Fibroblast of lung (primary cell): Measurements from ENCODE around the gene TSHZ1. TPM values are rescaled to one million over a fixed set of nuclear protein-coding genes. Genes with fewer than 3 reads are reported as not detected.
A peak's percentile ranks its signal among the peaks of the same experiment; 100 is the strongest.

Source experiments
- DNase-seq, 2 donors: peaks; one replicate each; pipeline versions ENCODE4 v3.0.0 to v3.0.0-alpha.2; 2010; ENCODE audit warnings: low read depth in 2 of 2
- H2AFZ ChIP-seq: 2 replicates; pipeline ENCODE4 v1.5.1; 2012; ENCODE audit warnings: low read length, control low read depth, inconsistent platforms
- H3K27ac ChIP-seq: 2 replicates; pipeline ENCODE4 v1.5.1; 2011; ENCODE audit warnings: low read length, control low read depth; ENCODE audit not compliant: insufficient read depth
- H3K27me3 ChIP-seq: 2 replicates; pipeline ENCODE4 v1.5.1; 2011; ENCODE audit warnings: mild to moderate bottlenecking, low read length; ENCODE audit not compliant: control insufficient read depth, insufficient read depth
- H3K36me3 ChIP-seq: 2 replicates; pipeline ENCODE4 v1.5.1; 2011; ENCODE audit warnings: low read length; ENCODE audit not compliant: control insufficient read depth, insufficient read depth
- H3K4me1 ChIP-seq: 2 replicates; pipeline ENCODE4 v1.5.1; 2011; ENCODE audit warnings: low read length; ENCODE audit not compliant: control insufficient read depth, insufficient read depth; ENCODE audit errors: extremely low read depth
- H3K4me2 ChIP-seq: 2 replicates; pipeline ENCODE4 v1.5.1; 2011; ENCODE audit warnings: low read length, control low read depth; ENCODE audit not compliant: insufficient read depth; ENCODE audit errors: extremely low read depth
- H3K4me3 ChIP-seq, 4 experiments: fragments of 200-600 bp in 1 of 4; sonication (generic) in 1 of 4; replicated peaks in 1 of 4; 2 replicates each; pipeline ENCODE4 v1.5.1; 2011 to 2016; ENCODE audit warnings: low read length in 4 of 4, low read depth in 3 of 4, mild to moderate bottlenecking in 3 of 4, control low read depth in 2 of 4, inconsistent platforms in 1 of 4, mixed read lengths in 1 of 4; ENCODE audit not compliant: insufficient read depth in 1 of 4; ENCODE audit errors: control extremely low read depth in 1 of 4
- H3K79me2 ChIP-seq: 2 replicates; pipeline ENCODE4 v1.5.1; 2012; ENCODE audit warnings: mild to moderate bottlenecking, low read length, inconsistent platforms; ENCODE audit not compliant: control insufficient read depth, insufficient read depth
- H3K9ac ChIP-seq: 2 replicates; pipeline ENCODE4 v1.5.1; 2011; ENCODE audit warnings: mild to moderate bottlenecking, low read length, control low read depth; ENCODE audit not compliant: insufficient read depth
- H3K9me3 ChIP-seq: 2 replicates; pipeline ENCODE4 v1.5.1; 2012; ENCODE audit warnings: low read depth, low read length; ENCODE audit not compliant: control insufficient read depth, insufficient read depth
- H4K20me1 ChIP-seq: 2 replicates; pipeline ENCODE4 v1.5.1; 2011; ENCODE audit warnings: low read length; ENCODE audit not compliant: control insufficient read depth, insufficient read depth; ENCODE audit errors: extremely low read depth
- CTCF ChIP-seq, 2 donors: IDR thresholded peaks in 1 of 2; conservative IDR thresholded peaks in 1 of 2; 1 replicate in 1 of 2; 2 replicates in 1 of 2; pipeline ENCODE4 v1.5.1; 2011 to 2012; ENCODE audit warnings: low read length in 2 of 2, control low read depth in 1 of 2, inconsistent platforms in 1 of 2, low read depth in 1 of 2, mild to moderate bottlenecking in 1 of 2
- EZH2 ChIP-seq: IDR thresholded peaks from 2 replicates; pipeline ENCODE4 v1.5.1; 2012; ENCODE audit warnings: low read length, control low read depth, mild to moderate bottlenecking; ENCODE audit errors: missing control alignments
- polyA plus RNA-seq, 2 donors: library from polyadenylated mRNA; depleted of rRNA in 1 of 2; stranded (reverse) in 1 of 2; unstranded in 1 of 2; fragments of >200 nt; gene quantifications; 2 replicates each; pipeline ENCODE4 v1.2.1, GENCODE V29; 2011 to 2012; ENCODE audit warnings: missing spikeins in 1 of 2
- total RNA-seq: library from RNA; depleted of rRNA; stranded (reverse); fragments of >200 nt; gene quantifications from 2 replicates; pipeline ENCODE4 v1.2.1, GENCODE V29; 2014

TSHZ1 gene
- total and polyA plus RNA-seq, 2 donors (not counting 1 experiment from before 2014, with no cell fraction given): 4.3 TPM

- peaks cover 61% of the 10 kb centered on the region for H3K79me2 ChIP-seq
- no peaks in the 10 kb centered on the region for H4K20me1 ChIP-seq
Observed at GRCh38 chr18:75209129-75209950, 1.3 kb upstream of the TSHZ1 start, which contains the start of gene PTGR3. Gene PTGR3, minus strand, starts transcription at chr18:75209139. Its CDS starts 81 bp downstream, at chr18:75209058.

GRCh38 chr18:75209951-75210258 lies 692 bp upstream of the TSHZ1 start:
- H3K4me2 ChIP-seq: peak overlapping the region; percentile 93
- H3K79me2 ChIP-seq: peaks cover 60% of the 10 kb centered on the region
- peak overlapping the region; percentile 78 to 93 (median 84) for H3K4me3 ChIP-seq
- H3K9ac ChIP-seq: peak overlapping the region; percentile 59
- peak overlapping the region; percentile 83 for H2AFZ ChIP-seq
- H4K20me1 ChIP-seq: no peaks in the 10 kb centered on the region
- no peaks in the 10 kb centered on the region for H3K36me3 ChIP-seq
- DNase-seq: peak in 1 of 2 donors; percentile 69
- H3K9me3 ChIP-seq: no peaks in the 10 kb centered on the region
- peaks cover 20% of the 10 kb centered on the region for H3K4me1 ChIP-seq
- TF ChIP-seq EZH2: no peak
- TF ChIP-seq CTCF (conservative IDR thresholded peaks at IDR 0.05 in 1 of 2, IDR thresholded peaks at IDR 0.05 in 1 of 2; ENCODE audit: low read depth in 1 of 2, low read length in 2 of 2): no peak
- peak overlapping the region; percentile 76 for H3K27ac ChIP-seq
- no peaks in the 10 kb centered on the region for H3K27me3 ChIP-seq

More at GRCh38 chr18:75209129-75209950, 1.3 kb upstream of the TSHZ1 start, which contains the start of gene PTGR3:
- Histone ChIP-seq H3K4me2 (peak within 1 kb of the TSS; percentile 93), H3K27ac (peak within 1 kb of the TSS; percentile 76), H3K36me3 (no peaks in the 10 kb centered on the region), H3K9me3 (no peaks in the 10 kb centered on the region), H3K4me3 (peak within 1 kb of the TSS; percentile 78 to 93 (median 88)), H2AFZ (peak within 1 kb of the TSS; percentile 83), H3K27me3 (no peaks in the 10 kb centered on the region), H3K4me1 (peaks cover 20% of the 10 kb centered on the region), H3K9ac (peak within 1 kb of the TSS; percentile 76)
- TF ChIP-seq CTCF (conservative IDR thresholded peaks at IDR 0.05 in 1 of 2, IDR thresholded peaks at IDR 0.05 in 1 of 2; ENCODE audit: low read depth in 1 of 2, low read length in 2 of 2) (no peak), EZH2 (no peak)
- peak; percentile 85 to 87 for DNase-seq

GRCh38 chr18:75211002-75211621 lies 515 bp downstream of the TSHZ1 start:
- H3K27me3 ChIP-seq: no peaks in the 10 kb centered on the region
- H4K20me1 ChIP-seq: no peaks in the 10 kb centered on the region
- H3K79me2 ChIP-seq: peaks cover 55% of the 10 kb centered on the region
- H3K4me3 ChIP-seq: peak overlapping the region; percentile 78 to 93 (median 84)
- H3K9me3 ChIP-seq: no peaks in the 10 kb centered on the region
- no peak for TF ChIP-seq EZH2
- TF ChIP-seq CTCF (conservative IDR thresholded peaks at IDR 0.05 in 1 of 2, IDR thresholded peaks at IDR 0.05 in 1 of 2; ENCODE audit: low read depth in 1 of 2, low read length in 2 of 2): no peak
- peak overlapping the region; percentile 55 for H2AFZ ChIP-seq
- H3K4me2 ChIP-seq: peak overlapping the region; percentile 93
- peaks cover 17% of the 10 kb centered on the region for H3K4me1 ChIP-seq
- no peaks in the 10 kb centered on the region for H3K36me3 ChIP-seq
- peak overlapping the region; percentile 73 for H3K9ac ChIP-seq
- DNase-seq: peak in 1 of 2 donors; percentile 47
- H3K27ac ChIP-seq: peak overlapping the region; percentile 64
